ENCODE results near the gene TRIM25. TPM values are rescaled to one million over a fixed set of nuclear protein-coding genes. Genes with fewer than 3 reads are reported as not detected.

The TRIM25 gene
- total and polyA plus RNA-seq, 12 donors, result 12.6 to 82.4 (median 56.6) TPM

- Histone ChIP-seq H3K4me3 (no peak overlapping the region), H3K9me3 (replicated peaks in 1 of 3) (no peaks in the 10 kb centered on the region), H3K27ac (no peak overlapping the region), H3K27me3 (no peaks in the 10 kb centered on the region), H3K36me3 (replicated peaks in 1 of 2) (peaks cover 0 to 92% of the 10 kb centered on the region in 2 donors), H3K4me1 (replicated peaks in 1 of 2) (no peaks in the 10 kb centered on the region)
- 67 to 100% (median 78%) methylated on average over 2 to 9 of the region's 9 CpGs for WGBS, 4 donors
- intact Hi-C loops (cut with DNase I), result no loop called here
- DNase-seq, result peak in 1 of 7 donors; percentile 35
- TF ChIP-seq POLR2A (IDR thresholded peaks at IDR 0.05) (no peak), CTCF (IDR thresholded peaks at IDR 0.05) (no peak)
These were observed 15.0 kb downstream of the TRIM25 start for GRCh38 chr17:56898874-56899273.

- no peaks in the 10 kb centered on the region for H3K9me3 ChIP-seq (replicated peaks in 1 of 3)
- H3K4me3 ChIP-seq, result no peak overlapping the region
- H3K27me3 ChIP-seq, result no peaks in the 10 kb centered on the region
- TF ChIP-seq CTCF (IDR thresholded peaks at IDR 0.05) (no peak), POLR2A (IDR thresholded peaks at IDR 0.05) (no peak)
- H3K4me1 ChIP-seq (replicated peaks in 1 of 2), result no peaks in the 10 kb centered on the region
- 89 to 96% (median 93%) methylated on average over 13 to 14 of the region's 14 CpGs for WGBS, 4 donors
- H3K36me3 ChIP-seq (replicated peaks in 1 of 2), result peaks cover 0 to 92% of the 10 kb centered on the region in 2 donors
- DNase-seq, result no peak
- H3K27ac ChIP-seq, result no peak overlapping the region
- intact Hi-C loops (cut with DNase I), result no loop called here
These were observed 16.0 kb downstream of the TRIM25 start for GRCh38 chr17:56897646-56898424.

- Histone ChIP-seq H3K27ac (no peak overlapping the region), H3K9me3 (replicated peaks in 1 of 3) (no peaks in the 10 kb centered on the region), H3K27me3 (no peaks in the 10 kb centered on the region), H3K36me3 (replicated peaks in 1 of 2) (peaks cover 0 to 94% of the 10 kb centered on the region in 2 donors), H3K4me3 (no peak overlapping the region), H3K4me1 (replicated peaks in 1 of 2) (no peaks in the 10 kb centered on the region)
- DNase-seq, result no peak
- intact Hi-C loops (cut with DNase I), result no loop called here
- WGBS, 4 donors, result 83 to 100% (median 98%) methylated on average over 4 of the region's 4 CpGs
- TF ChIP-seq CTCF (IDR thresholded peaks at IDR 0.05), result no peak
- TF ChIP-seq POLR2A (IDR thresholded peaks at IDR 0.05), result no peak
These were observed 16.9 kb downstream of the TRIM25 start for GRCh38 chr17:56896968-56897359.

- intact Hi-C loops (cut with DNase I), result no loop called here
- TF ChIP-seq POLR2A (IDR thresholded peaks at IDR 0.05), result no peak
- no peak for TF ChIP-seq CTCF (IDR thresholded peaks at IDR 0.05)
- H3K27me3 ChIP-seq, result no peaks in the 10 kb centered on the region
- H3K36me3 ChIP-seq (replicated peaks in 1 of 2), result peaks cover 0 to 95% of the 10 kb centered on the region in 2 donors
- no peak for DNase-seq
- no peak overlapping the region for H3K4me3 ChIP-seq
- no peaks in the 10 kb centered on the region for H3K9me3 ChIP-seq (replicated peaks in 1 of 3)
- no peak overlapping the region for H3K27ac ChIP-seq
- H3K4me1 ChIP-seq (replicated peaks in 1 of 2), result no peaks in the 10 kb centered on the region
- 83 to 92% (median 86%) methylated on average over 3 of the region's 3 CpGs for WGBS, 4 donors
These were observed 17.5 kb downstream of the TRIM25 start for GRCh38 chr17:56896217-56896967.

All from adrenal gland (tissue), 12 donors.